Neural crest cell (in vitro differentiated cells): ENCODE data around the gene AZIN2. TPM values are rescaled to one million over a fixed set of nuclear protein-coding genes. Genes with fewer than 3 reads are reported as not detected.
"Not testable (repeated sequence)": the region's sequence is repeated elsewhere in the genome, so short reads cannot be mapped to it uniquely, and the experiment has no call there.

ENCODE experiments used
- DNase-seq: peaks from one replicate; pipeline ENCODE4 v3.0.0; 2021; ENCODE audit warnings: low read depth, mixed read lengths, low spot score
- H3K27ac Mint-ChIP-seq: one replicate; pipeline ENCODE4 v1.8.0; 2021; ENCODE audit warnings: mild to moderate bottlenecking, mixed read lengths; ENCODE audit not compliant: unreplicated experiment
- H3K27me3 Mint-ChIP-seq: 2 replicates; pipeline ENCODE4 v1.8.0; 2021; ENCODE audit warnings: low read depth, mild to moderate bottlenecking, mixed read lengths
- H3K36me3 Mint-ChIP-seq: 2 replicates; pipeline ENCODE4 v1.8.0; 2021; ENCODE audit warnings: low read depth, mild to moderate bottlenecking, mixed read lengths
- H3K4me1 Mint-ChIP-seq: 2 replicates; pipeline ENCODE4 v1.8.0; 2021; ENCODE audit warnings: mixed read lengths
- H3K4me3 Mint-ChIP-seq: one replicate; pipeline ENCODE4 v1.8.0; 2021; ENCODE audit warnings: mild to moderate bottlenecking, mixed read lengths
- H3K9me3 Mint-ChIP-seq: 2 replicates; pipeline ENCODE4 v1.8.0; 2021; ENCODE audit warnings: mixed read lengths
- total RNA-seq: library from RNA; stranded (reverse); gene quantifications from 2 replicates; pipeline ENCODE4 v1.2.1, GENCODE V29; 2021
- TF ChIP-seq, protein P1 (sequence below): fragments of 200-600 bp; sonication (generic); conservative IDR thresholded peaks from 2 replicates; pipeline ENCODE4 v1.5.0; 2021; ENCODE audit warnings: antibody characterized with exemption, mild to moderate bottlenecking

The AZIN2 gene
- total RNA-seq, 1 donor from 2014 or later: 8.1 TPM

DNA sequence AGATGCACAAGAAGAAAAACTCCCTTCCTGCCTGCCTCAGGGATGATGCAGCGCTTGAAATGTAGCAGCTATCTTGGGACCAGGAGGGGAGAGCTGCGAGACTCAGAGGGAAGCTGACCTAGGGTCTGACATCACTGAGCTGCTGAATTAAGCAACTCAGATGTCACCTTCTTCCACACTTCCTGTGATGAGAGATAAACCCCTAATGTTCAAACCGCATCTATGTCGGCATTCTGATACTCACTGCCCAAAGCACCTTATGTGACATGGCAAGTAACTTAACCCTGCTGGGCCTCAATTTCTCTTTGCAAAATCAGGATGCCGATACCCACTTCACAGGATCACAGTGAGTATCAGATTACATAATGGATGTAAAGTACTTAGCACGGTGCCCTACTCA lies 35.1 kb upstream of the AZIN2 start:
- Mint-ChIP-seq H3K4me1 (peaks cover 3% of the 10 kb centered on the region), H3K9me3 (peaks cover 8% of the 10 kb centered on the region), H3K4me3 (no peak overlapping the region), H3K27ac (no peak overlapping the region), H3K36me3 (peaks cover 7% of the 10 kb centered on the region), H3K27me3 (no peaks in the 10 kb centered on the region)
- no peak for DNase-seq
- TF ChIP-seq, protein P1, sequence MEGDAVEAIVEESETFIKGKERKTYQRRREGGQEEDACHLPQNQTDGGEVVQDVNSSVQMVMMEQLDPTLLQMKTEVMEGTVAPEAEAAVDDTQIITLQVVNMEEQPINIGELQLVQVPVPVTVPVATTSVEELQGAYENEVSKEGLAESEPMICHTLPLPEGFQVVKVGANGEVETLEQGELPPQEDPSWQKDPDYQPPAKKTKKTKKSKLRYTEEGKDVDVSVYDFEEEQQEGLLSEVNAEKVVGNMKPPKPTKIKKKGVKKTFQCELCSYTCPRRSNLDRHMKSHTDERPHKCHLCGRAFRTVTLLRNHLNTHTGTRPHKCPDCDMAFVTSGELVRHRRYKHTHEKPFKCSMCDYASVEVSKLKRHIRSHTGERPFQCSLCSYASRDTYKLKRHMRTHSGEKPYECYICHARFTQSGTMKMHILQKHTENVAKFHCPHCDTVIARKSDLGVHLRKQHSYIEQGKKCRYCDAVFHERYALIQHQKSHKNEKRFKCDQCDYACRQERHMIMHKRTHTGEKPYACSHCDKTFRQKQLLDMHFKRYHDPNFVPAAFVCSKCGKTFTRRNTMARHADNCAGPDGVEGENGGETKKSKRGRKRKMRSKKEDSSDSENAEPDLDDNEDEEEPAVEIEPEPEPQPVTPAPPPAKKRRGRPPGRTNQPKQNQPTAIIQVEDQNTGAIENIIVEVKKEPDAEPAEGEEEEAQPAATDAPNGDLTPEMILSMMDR: no peak

DNA sequence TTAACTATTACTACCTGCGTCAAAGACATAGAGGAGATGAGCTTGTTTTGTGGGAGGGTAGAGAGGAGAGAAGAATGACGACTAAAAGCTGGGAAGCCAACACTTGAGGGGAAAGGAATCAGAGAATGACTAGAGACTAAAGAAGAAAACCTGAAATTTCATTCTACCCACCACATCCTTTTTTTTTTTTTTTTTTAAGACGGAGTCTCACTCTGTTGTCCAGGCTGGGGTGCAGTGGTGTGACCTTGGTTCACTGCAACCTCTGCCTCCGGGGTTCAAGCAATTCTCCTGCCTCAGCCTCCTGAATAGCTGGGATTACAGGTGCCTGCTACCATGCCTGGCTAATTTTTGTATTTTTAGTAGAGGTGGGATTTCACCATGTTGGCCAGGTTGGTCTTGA lies 34.7 kb upstream of the AZIN2 start:
- not testable (repeated sequence) for DNase-seq, H3K27ac Mint-ChIP-seq, H3K4me3 Mint-ChIP-seq, H3K4me1 Mint-ChIP-seq, H3K27me3 Mint-ChIP-seq, H3K36me3 Mint-ChIP-seq, H3K9me3 Mint-ChIP-seq

DNA sequence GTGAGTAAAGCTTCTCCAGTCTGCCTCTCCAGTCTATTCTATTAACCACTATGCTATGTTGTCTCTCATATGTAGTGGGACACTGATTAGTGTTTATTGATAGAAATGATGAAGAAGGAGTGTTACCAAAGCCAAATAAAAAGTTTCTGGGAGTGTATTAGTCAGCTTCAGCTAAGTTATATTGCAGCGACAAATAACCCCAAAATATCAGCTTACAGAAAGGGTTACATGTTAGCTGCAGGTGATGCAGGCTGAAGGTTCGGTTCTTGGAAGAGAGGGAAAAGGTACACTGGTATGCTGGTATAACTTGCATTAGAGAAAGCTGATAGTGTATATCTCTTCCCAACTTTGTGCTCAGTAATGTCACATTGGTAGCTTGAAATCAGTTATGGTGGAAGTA lies 33.7 kb upstream of the AZIN2 start:
- H3K4me1 Mint-ChIP-seq: peaks cover 3% of the 10 kb centered on the region
- no peak overlapping the region for H3K27ac Mint-ChIP-seq
- no peak overlapping the region for H3K4me3 Mint-ChIP-seq
- peaks cover 7% of the 10 kb centered on the region for H3K36me3 Mint-ChIP-seq
- DNase-seq: no peak
- no peaks in the 10 kb centered on the region for H3K27me3 Mint-ChIP-seq
- TF ChIP-seq, protein P1: no peak
- H3K9me3 Mint-ChIP-seq: peaks cover 8% of the 10 kb centered on the region

DNA sequence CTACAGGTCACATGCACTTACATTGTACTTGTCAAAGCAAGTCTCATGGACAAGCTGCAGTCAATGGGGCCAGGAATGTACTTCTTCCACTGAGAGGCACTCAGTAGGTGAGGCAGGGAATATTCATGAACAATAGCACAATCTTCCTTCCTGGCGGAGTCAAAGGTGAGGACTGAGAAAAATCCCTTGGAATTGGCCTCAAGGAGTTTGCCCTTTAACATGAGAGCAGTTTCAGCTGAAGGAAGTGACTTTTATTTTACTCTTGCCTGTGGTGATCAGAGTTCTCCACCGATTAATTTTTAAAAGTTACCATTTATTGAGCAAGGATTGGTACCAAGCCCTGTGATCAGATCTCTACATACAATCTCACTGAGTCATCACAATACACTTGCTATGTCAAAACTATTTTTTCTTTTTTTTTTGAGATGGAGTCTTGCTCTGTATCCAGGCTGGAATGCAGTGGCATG lies 33.1 kb upstream of the AZIN2 start:
- no peaks in the 10 kb centered on the region for H3K27me3 Mint-ChIP-seq
- peaks cover 8% of the 10 kb centered on the region for H3K9me3 Mint-ChIP-seq
- H3K36me3 Mint-ChIP-seq: peaks cover 7% of the 10 kb centered on the region
- no peak overlapping the region for H3K27ac Mint-ChIP-seq
- no peak for DNase-seq
- TF ChIP-seq, protein P1: no peak
- peaks cover 3% of the 10 kb centered on the region for H3K4me1 Mint-ChIP-seq
- no peak overlapping the region for H3K4me3 Mint-ChIP-seq

DNA sequence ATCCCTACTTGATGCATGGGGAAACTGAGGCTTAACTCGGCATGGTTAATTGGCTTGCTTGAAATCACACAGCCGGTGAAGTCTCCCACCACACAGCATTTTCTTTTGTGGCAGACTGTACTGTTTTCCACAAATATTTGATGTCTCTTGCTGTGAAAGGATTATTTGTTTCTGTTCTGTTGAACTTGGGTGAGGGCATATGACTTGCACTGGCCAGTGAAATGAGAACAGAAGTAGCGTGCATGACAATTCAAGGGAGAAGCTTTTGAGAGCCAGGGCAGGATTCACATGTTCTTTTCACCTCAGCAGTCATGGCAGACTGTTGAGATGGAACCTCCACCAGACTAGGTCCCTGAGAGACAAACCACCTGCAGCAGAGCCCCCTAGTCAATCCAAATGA lies 32.5 kb upstream of the AZIN2 start:
- Mint-ChIP-seq H3K4me3 (no peak overlapping the region), H3K27me3 (no peaks in the 10 kb centered on the region), H3K36me3 (peaks cover 8% of the 10 kb centered on the region), H3K9me3 (peaks cover 9% of the 10 kb centered on the region), H3K27ac (no peak overlapping the region), H3K4me1 (peaks cover 3% of the 10 kb centered on the region)
- DNase-seq: no peak
- TF ChIP-seq, protein P1: no peak

DNA sequence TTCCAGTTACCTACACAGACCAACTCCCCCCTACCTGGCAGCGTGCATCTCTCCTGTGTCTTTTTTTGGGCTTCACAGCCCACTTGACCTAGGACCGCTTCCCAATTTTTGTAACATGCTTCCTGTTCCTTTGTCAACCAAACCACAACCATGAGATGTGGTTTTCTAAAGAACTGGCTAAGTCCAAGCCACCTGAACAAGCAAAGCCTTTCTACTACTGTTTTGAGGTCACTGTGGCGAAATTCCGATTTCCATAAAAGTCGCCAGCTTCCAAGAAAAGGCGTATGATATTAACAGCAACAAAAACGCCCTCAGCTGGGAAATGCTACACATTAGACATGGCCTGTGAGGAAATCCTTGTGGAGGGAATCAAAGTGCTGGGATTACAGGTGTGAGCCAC lies 31.6 kb upstream of the AZIN2 start:
- peaks cover 9% of the 10 kb centered on the region for H3K36me3 Mint-ChIP-seq
- H3K9me3 Mint-ChIP-seq: peaks cover 8% of the 10 kb centered on the region
- peaks cover 3% of the 10 kb centered on the region for H3K4me1 Mint-ChIP-seq
- no peak overlapping the region for H3K4me3 Mint-ChIP-seq
- TF ChIP-seq, protein P1: no peak
- no peaks in the 10 kb centered on the region for H3K27me3 Mint-ChIP-seq
- H3K27ac Mint-ChIP-seq: no peak overlapping the region
- DNase-seq: no peak
